ENCODE data around the gene GLIS1.

- no peak for TF ChIP-seq CTCF (IDR thresholded peaks at IDR 0.05; ENCODE audit: low read length)
- no peak for TF ChIP-seq EZH2 (optimal IDR thresholded peaks at IDR 0.05; ENCODE audit: low read depth, low read length)
- TF ChIP-seq EZH2phosphoT487 (IDR thresholded peaks at IDR 0.05; ENCODE audit: low read length) = no peak
These were observed 76.8 kb downstream of the GLIS1 start for GRCh38 chr1:53662169-53662568.
